ENCODE results near the gene SCARB1.

The SCARB1 gene

DNA sequence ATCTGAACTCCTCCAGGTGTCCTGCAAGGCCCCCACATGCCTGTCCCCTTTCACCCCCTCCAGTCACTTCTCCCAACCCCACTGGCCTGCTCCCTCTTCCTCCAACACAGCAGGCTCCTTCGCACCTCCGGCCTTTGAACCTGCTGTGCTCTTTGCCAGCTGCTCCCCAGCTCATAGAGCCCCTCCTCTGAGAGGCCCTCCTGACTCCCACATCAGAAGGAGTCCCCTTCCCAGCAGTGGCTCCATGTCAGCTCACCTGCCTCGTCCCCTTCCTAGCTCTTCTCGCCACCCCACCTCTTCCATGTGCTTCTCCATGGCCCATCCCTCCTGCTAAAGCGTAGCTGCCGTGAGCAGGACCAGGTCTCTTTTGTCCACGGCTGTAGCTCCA is 22.1 kb downstream of the SCARB1 start:
- DNase-seq: no peak

DNA sequence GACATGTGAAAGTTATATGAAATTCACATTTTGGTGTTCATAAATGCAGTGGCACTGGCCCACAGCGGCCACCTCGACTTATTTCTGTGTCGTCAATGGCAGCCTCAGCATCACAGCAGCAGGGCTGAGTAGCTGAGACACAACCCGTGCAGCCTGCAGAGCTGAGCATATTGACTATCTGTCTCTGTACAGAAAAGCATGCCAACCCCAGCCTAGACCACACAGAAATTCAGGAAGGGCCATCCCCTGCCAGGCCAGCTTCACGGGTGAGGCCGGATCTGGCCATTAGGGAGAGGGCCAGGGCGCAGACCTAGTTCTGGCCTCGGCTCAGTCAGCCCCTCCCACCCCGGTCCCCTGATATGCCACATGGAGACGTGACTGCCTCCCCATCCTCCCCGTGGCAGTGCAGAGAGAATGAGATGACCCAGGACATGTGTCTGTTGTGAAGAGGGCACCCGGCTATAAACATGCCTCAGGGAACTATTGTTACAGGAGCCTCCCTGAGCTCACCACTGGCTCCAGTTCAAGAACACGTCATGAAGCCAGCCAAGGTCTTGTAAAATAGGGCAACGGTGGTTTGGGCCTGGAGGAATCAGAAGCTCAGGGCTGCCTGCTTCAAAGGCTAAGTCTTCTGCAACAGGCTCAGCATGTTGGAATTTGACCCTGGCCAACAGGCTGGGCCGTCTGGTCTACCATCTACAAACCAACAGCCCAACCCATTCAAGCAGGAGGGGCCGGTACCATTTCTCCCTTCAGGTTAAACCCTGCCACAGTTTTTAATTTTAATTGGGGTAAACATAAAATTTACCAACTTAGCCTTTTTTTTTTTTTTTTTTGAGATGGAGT is 25.5 kb downstream of the SCARB1 start:
- no peak for DNase-seq

DNA sequence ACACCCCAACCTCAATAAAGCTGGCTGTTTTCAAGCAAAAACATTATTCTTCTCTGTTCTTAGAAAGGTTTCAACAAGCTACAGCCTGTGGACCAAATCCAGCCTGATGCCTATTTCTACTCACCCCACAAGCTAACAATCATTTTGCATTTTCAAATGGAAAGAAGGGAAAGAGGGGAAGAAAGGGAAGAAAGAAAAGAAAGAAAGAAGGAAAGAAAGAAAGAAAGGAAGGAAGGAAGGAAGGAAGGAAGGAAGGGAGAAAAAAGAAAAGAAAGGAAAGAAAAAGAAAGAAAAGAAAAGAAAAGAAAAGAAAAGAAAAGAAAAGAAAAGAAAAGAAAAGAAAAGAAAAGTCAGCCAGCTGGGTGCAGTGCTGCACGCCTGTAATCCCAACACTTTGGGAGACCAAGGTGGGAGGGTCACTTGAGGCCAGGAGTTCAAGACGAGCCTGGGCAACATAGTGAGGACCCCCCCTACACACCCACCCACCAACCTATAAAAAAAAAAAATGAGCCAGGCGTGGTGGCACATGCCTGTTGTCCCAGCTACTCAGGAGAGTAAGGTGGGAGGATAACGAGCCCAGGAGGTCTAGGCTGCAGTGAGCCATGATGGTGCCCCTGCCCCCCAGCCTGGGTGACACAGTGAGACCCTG is 26.3 kb downstream of the SCARB1 start:
- DNase-seq: no peak

- no peak for DNase-seq
Measured at GRCh38 chr12:124836759-124837158, 26.9 kb downstream of the SCARB1 start.

DNA sequence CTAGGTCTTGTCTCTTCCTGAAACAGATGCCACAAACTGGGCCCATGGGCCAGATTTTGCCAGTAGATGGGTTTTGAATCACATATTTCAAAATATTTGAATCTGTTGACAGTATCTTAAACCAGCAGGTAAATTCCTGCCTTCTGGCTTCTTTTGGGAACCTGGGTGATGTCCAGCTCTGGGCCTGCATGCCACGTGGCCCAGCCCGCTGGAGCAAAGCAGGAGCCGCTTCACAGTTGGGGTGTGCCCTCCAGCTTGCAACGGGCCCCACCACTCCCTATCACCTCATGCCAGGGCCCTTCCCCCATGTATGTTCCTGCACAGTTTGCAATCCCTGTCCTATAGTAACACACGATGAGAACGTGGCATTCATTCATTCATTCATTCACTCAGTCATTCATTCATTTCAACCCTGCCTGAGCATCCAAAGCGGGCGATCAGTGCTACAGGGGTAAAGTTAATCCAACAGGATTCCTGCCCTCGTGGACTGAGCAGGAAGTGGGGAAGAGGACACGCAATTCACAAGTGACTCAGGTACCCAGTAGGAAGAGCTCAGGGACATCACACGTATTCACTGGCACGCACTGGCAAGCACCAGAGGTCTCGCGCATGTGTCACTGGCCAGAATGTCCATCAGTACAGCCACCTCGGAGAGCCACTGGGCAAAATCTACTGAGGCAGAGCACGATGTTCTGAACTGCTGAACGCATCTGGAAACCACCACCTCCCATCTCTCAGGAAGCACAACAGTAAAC is 27.8 kb downstream of the SCARB1 start:
- no peak for DNase-seq

- DNase-seq: no peak
Measured at GRCh38 chr12:124834822-124835221, 28.8 kb downstream of the SCARB1 start.

- DNase-seq: no peak
Measured at GRCh38 chr12:124833693-124834122, 30.0 kb downstream of the SCARB1 start.

DNA sequence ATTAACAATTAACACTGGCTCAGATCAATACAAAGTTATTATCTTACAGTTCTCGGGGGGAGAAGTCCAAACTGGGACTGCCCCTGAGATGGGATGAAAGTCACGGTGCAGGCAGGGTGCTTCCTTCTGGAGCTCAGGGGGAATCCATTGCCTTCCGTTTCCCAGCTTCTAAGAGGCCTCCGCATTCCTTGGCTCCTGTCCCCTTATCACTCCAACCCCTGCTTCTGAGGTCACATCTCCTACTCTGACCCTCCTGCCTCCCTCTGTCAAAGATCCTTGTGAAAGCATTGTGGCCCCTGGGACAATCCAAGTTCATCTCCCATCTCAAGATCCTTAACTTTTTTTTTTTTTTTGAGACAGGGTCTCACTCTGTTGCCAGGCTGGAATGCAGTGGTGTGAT is 30.8 kb downstream of the SCARB1 start:
- DNase-seq: no peak

DNA sequence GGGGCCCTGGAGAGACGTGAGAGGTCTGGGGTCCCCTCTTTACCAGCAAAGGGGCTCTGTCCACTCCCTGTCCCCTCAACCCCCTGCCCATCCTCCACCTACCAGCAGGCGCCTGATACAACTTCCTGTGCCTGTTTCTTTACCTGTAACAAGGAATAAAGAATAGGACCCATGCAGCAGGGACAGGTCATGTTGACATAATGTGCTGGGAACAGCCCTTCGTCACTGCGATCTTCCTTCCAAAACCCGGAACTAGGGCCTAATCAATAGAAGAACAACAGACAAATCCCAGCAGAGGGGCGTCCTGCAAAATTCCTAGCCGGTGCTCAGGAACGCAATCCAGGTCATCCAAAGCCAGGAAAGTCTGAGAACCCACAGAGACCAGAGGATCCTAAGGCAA is 32.1 kb downstream of the SCARB1 start:
- DNase-seq: no peak

GRCh38 chr12:124830306-124830705 is 33.4 kb downstream of the SCARB1 start:
- DNase-seq: no peak

DNA sequence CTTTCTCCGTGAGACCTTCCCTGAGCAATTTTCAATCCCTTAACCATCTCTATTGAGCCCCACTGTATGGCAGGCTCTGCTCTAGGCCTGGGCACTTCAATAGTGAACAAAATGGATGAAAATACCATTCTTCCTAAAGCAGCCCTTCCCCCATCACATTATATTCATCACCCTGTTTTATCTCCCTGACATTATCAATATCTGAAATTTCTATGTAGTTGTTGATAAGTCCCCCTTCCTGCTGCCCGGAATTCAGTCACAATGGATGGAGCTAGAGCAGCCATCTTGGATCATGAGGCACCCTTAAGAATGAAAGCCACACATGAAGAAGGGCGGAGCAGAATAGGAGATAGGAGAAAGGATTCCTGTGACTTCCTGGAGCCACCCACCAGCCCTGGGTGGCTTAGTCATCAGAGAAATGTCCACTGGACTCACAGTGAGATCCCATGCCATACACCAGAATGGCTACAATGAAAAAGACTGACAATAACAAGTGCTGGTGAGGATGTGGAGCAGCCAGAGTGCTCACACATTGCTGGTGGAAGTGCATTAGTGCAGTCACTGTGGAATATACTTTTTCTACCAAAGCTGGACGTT is 33.9 kb downstream of the SCARB1 start:
- no peak for DNase-seq

GRCh38 chr12:124829008-124829707 is 34.5 kb downstream of the SCARB1 start:
- DNase-seq: no peak

GRCh38 chr12:124828264-124829007 is 35.2 kb downstream of the SCARB1 start:
- DNase-seq: no peak

DNA sequence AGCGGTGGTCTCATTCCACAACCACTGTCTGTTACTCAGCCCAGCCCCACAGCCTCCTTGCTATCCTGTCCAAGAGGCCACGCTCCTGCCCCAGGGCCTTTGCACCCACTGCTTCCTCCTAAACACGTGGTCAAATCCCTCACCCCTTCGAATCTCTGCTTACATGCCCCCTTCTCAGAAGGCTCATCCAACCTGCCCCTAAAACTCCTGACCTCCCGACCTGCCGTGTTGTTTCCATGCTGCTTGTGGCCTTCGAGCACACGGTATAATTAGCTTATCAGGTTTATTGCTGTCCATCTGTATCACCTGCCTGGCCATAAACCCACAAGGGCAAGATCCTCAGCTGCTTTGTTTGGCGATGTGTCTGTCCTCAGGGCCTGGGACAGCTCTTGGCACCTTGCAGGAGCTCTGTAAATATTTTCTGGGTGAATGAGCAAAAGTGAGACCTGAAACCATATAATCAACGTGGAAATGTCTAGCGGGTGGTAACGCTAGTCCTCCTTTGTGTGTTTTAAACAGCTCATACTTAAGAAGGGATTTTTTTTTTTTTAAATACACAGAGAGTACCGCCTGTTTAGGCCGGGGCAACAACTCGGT is 36.0 kb downstream of the SCARB1 start:
- DNase-seq: no peak

- DNase-seq: no peak
Measured at GRCh38 chr12:124824195-124824594, 39.5 kb downstream of the SCARB1 start.

DNA sequence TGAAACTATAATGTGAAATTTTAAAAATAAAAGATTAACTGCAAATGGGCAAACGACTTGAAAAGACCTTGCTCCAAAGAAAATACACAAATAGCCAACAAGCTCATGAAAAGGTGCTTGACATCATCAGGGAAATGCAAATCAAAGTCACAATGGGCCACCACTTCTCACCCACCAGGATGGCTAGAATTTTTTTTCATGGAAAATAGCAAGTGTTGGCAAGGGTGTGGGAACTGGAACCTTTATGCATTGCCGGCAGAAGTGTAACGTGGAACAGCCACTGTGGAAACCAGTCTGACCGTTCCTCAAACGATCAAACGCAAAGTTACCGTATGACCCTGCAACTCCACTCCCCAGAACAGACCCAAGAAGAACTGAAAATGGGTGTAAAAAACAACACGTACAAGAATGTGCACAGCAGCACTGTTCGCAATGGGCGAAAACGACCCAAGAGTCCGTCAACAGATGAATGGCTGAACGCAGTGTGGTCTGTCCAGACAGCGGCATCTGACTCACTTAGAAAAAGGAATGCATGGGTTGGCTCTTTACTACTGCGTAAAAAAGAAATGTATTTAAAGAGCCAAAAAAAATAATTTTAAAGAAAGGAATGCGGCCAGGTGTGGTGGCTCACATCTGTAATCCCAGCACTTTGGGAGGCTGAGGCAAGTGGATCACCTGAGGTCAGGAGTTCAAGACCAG is 40.2 kb downstream of the SCARB1 start:
- DNase-seq: no peak

GRCh38 chr12:124822218-124822617 is 41.4 kb downstream of the SCARB1 start:
- no peak for DNase-seq

DNA sequence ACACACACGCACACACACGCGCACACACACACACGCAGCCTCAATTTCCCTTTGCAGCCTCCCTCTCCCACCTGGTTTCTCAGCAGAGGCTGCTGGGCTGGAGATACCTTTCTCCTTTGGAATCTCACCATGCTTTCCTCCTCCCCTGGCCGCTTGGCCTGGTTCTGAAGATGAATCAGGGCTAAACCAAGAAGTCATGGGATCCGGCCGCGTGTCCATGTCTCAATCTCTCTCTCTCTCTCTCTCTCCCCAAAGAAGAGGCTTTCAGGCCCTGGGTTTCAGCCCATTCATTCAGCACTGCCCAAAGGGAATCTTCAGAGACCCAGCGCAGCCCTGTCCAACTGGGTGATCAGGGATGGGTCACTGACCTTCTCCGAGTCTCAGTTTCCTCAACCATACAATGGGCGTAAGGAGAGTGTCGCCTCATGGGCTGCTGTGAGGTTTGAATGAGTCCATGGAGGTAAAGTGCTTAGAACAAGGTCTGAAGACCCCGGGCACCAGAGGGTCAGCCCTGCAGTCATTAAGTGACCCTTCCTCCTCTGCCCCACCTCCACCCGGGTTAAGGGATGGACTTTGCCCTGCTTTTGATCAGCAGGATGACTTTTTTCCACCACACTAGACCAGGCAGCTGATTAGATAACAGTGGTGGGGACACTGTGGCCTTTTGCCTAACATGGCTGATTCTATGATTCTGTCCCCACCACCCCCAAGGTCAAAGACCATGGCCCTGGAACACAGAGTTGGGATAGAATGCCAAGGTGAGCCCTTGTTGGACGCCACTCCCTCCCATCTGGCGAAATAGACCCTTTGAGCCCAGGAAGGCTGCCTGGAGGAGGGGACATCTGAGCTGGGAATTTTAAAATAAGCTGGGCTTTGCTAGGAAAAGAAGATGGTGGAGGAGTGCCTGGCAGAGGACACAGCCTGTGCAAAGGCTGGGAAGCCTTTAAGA is 42.1 kb downstream of the SCARB1 start:
- no peak for DNase-seq

DNA sequence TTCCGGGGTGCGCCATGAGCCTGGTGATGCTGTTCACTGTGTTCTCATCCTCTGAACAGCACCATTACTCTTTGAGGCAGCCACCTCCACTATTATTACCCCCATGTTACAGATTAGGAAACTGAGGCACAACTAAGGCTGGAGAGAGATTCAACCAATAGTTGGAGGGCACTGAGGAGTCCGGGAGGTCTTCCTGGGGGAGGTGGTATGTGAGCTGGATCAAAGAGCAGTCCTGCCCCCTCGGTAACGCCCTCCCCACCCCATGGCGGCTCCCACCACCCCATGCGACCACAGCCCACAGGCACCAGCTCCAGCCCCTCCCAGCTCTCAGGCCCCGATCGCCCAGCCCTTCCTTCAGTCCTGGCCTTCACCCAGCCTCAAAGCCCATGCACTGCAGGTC is 43.5 kb downstream of the SCARB1 start:
- no peak for DNase-seq

DNA sequence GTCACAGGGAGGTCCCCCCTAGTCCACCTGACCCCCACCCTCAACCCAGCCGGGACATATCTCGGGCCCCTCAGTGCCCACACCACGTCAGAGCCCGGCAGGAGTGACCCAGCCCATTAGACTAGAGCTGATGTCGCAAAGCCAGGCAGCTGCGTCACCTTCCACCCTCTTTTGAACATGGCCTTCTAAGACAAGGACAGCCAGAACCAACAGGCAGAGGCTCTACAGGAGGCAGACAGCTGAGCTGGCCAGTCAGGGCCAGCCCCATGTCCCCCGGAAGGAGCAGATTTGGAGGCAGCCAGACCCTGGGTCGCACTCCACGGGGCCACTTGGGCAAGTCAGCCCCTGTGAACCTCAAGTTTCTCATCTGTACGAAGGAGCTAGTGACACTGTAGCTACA is 44.1 kb downstream of the SCARB1 start:
- DNase-seq: no peak

All from stimulated activated CD4-positive, alpha-beta T cell treated with anti-CD3 and anti-CD28 coated beads, Interleukin-1b, Interleukin-23, amount 100 ng/mL, for 48 hours (primary cell).